ENCODE data around the gene FBXO3.
"Not testable (repeated sequence)": the region's sequence is repeated elsewhere in the genome, so short reads cannot be mapped to it uniquely, and the experiment has no call there.

The FBXO3 gene

DNA sequence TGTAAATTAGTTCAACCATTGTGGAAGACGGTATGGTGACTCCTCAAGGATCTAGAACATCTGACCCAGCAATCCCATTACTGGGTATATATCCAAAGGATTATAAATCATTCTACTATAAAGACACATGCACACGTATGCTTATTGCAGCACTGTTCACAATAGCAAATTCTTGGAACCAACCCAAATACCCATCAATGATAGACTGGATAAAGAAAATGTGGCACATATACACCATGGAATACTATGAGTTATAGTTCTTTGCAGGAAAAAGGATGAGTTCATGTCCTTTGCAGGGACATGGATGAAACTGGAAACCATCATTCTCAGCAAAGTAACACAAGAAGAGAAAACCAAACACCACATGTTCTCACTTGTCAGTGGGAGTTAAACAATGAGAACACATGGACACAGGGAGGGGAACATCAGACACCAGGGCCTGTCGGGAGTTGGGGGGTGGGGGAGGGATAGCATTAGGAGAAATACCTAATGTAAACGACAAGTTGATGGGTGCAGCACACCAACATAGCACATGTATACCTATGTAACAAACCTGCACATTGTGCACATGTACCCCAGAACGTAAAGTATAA lies 45.2 kb downstream of the FBXO3 start:
- DNase-seq (ENCODE audit: low read depth), result not testable (repeated sequence)

DNA sequence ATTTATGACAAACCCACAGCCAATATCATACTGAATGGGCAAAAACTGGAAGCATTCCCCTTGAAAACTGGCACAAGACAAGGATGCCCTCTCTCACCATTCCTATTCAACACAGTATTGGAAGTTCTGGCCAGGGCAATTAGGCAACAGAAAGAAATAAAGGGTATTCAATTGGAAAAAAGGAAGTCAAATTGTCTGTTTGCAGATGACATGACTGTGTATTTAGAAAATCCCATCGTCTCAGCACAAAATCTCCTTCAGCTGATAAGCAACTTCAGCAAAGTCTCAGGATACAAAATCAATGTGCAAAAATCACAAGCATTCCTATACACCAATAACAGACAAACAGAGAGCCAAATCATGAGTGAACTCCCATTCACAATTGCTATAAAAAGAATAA lies 46.8 kb downstream of the FBXO3 start:
- not testable (repeated sequence) for DNase-seq (ENCODE audit: low read depth)

DNA sequence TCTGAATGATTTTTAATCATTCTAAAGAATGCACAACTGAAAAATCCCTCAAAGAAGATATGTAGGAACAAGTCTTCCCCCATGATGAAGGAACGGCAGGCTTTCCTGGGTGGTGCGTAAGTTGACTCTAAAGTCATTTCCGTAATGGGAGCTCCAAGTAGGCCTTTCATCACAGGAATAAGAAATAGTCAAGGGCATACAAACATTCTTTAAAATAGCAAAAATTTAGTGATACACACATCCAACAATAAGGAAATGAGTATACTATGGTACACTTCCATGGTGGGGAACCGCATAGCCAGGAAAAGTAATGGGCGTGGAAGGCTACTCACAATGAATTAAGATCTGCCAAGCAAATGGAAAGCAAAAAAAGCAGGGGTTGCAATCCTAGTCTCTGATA lies 48.8 kb downstream of the FBXO3 start:
- no peak for DNase-seq (ENCODE audit: low read depth)

DNA sequence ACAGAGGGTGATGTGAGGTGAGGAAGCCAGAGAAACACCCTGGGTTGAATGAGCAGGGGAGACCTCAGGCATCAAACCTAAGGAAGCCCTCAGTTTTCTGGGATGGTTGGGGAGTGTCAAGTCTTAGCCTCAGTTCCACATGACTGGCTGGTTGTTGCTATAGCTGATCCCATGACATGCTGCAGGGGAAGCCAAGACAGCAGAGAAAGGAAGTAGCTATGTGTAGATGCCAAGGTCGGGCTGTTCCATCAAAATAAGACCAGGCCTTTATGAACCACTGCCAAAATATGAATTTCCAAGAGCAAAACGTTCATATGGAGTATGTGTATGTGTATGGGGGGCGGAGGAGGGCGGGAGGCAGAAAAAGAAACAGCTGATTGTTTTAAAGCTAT lies 49.7 kb downstream of the FBXO3 start:
- no peak for DNase-seq (ENCODE audit: low read depth)

DNA sequence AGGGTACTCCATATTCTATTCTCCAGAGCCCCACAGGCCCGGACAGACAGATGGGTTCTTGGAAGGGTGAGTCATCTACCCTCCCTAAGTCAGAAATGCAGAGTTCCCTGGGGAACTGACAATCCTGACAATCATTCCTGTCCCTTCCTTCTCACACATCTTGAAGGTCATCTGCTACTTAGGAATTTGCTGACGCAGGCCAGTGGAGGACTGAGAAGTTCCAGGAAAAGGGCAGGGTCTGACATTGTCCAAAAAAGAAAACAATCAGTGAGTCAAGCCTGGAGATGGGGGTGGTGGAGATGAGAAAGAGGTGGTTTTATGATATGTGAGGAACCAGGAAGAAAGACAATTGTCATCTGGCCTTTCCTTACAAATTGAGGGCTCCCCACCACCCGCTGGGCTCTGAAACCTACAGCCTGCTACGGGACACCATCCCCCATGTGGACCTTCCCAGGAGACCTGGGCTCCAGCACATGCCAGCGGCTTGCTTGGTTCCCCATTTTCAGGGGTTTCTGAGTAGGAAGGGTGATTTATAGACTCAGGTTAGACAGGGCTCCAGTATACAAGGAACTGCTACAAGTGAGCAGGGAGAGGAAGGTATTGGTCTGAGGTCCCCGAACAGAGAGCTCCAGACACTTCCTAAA lies 51.0 kb downstream of the FBXO3 start:
- peak; percentile 91 for DNase-seq (ENCODE audit: low read depth)

DNA sequence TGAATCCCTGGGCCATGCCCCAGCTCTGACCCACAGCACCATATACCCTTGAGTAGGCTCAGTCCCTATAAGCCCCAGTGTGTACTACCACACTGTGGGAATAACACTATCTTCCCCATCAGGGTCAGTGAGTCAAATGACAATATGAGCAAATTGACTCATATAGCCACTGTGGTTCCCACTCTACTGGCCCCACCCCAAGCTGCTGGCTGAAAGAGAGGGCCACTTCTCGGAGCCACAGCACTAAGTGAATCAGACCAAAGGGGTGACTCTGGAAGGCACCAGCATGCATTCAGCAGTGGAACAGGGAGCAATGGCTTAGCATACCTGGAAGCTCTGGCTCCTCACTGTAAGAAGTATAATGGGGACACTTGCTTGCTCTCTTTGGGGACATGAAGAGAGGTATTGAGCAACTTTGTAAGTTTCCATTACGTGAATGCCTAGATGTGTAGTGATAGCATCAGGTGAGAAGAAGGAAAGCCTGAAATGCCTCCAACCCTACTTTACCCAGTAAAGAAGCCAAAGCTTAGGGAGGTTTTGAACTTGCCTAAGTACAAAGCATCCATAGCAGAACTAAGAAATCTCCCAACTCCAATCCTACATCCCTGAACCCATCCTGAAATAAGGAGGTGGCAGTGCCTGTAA lies 51.6 kb downstream of the FBXO3 start:
- no peak for DNase-seq (ENCODE audit: low read depth)

DNA sequence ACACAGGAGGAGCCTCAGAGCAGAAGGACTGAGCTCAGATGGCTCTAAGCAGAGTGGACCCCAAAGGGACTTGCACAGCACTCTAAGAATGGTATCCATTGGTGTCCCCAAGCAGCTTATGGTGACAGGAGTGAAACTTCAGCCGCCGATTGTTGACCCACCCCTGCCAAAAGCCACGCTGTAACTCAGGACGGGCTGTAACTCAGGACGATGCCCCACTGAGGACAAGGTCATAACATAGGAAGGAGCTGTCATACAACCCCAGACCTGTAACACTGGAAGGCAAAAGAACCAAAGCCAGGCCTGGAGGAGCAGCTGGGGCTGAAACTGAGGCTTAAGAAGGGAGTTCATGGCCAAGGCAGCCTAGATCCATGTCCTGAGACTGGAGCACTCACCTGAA lies 52.3 kb downstream of the FBXO3 start:
- DNase-seq (ENCODE audit: low read depth), result no peak

DNA sequence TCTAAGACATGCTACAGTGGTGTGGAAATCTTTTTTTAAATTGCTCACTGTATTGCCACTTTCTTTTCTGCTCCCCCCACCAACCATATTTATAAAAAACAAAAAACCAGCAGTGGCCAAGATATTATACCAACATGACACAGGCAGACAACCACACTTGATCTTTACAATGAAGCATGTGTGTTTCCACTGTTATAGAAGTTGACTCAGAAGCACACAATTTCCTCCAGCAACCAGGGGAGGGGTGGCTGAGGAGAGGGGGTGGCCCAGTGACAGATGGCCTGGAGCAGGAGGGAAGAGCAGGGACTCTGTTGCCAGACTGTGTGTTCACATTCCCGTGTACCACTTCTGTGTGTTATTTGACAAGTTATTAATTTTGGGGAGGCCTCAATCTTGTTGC lies 52.9 kb downstream of the FBXO3 start:
- no peak for DNase-seq (ENCODE audit: low read depth)

DNA sequence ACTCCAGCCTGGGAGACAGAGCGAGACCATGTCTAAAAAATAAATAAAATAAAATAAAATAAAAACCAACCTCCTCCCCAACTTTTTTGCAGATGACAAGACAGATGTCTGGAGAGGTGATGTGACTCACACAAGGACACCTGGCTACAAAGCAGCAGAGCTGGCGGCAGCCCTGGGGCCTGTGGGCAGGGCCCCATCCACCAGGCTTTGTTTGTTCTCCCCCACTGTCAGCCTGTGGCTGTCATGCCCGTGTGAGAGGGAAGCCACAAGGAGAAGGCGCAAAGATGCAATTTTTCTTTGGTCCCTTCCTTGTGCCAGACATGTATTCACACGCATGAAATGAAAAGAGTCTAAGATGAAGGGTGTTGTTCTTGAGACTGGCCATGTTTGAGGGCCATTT lies 54.7 kb downstream of the FBXO3 start:
- DNase-seq (ENCODE audit: low read depth), result no peak

DNA sequence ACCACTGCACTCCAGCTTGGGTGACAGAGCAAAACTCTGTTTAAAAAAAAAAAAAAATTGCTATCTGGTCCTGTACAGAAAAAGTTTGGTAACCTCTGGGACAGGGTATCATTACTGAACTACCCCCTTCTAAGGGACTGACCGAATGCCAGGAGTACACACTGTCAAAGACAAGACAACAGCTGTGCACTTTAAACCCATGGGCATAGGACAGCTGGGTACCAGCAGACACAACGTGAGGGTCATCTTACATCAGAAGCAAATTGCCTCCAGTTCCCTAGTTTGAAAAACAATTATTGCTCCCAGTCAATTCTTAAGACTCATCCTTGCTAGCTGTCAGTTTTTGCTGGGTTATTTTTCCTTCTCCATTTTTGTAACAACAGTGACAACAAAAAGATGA lies 55.9 kb downstream of the FBXO3 start:
- no peak for DNase-seq (ENCODE audit: low read depth)

DNA sequence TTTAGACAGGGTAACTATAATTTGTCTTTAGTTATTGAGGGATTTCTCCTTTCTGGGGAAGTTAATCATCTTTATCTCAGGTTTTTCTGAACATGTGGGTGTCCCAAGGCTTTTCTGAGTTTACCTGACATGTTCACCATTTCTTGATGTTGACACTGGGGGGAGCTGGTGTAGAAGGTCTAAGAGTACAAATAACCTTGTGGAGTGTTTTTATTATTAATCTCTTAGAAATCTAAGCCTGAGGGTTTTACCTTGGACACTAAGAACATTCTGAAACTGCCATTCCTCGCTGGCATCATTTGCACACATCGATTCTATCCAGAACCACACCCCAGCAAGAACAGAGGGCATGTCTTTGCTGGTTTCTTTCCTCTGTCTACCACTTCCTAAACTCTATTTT lies 58.1 kb downstream of the FBXO3 start:
- no peak for DNase-seq (ENCODE audit: low read depth)

DNA sequence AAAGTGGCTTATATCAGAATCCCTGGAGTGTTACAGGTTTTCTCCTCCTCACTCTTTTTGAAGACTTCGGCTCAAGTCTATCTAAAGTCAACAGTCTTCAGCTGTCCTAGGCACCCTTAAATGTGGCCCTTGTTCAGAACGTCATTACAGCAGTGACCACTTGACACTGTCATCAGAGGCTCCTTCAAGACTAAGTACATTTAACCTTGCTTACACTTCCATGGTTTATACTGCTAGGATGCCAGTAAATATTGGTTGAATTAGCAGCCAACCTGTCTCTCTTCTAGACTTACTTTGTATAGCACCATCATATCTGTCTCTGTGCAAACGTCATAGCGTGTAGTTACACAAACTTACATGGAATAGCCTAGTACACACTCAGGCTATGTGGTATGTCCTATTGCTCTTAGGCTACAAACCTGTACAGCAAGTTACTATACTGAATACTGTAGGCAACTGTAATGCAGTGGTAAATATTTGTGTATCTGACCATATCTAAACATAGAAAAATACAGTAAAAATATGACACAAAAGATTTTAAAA lies 60.4 kb downstream of the FBXO3 start:
- DNase-seq (ENCODE audit: low read depth), result no peak

DNA sequence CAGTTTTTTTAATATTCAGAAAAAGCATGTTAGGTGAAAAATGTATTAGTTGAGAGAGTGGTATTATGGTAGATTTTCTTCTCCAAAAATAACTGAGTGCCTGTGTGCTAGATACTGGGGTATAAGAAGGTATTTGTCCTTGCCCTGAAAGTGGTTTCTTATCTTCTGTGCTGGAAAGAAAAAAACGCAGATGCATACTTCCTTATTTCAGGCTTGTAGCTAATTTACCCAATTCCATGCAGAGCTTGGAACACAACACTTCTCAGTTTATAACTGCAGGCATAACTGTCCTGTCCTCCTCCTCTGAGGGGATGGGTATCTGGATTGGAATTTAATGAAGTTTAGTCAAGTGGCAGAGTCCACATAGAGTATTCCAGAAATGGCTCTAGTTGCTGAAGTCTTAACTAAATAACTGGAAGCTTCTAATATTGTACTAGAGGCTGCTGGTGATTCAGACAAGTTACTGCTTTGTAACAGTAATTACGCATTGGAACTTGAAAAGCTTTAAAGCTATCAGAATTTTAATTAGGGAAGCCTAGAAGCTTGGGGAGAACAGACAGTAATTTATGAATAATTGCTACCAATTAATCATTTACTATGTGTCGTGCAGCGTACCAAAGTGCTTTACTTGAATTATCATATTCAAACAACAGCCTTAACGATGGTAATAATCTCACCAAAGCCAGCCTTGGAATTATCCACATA lies 61.0 kb downstream of the FBXO3 start:
- no peak for DNase-seq (ENCODE audit: low read depth)

DNA sequence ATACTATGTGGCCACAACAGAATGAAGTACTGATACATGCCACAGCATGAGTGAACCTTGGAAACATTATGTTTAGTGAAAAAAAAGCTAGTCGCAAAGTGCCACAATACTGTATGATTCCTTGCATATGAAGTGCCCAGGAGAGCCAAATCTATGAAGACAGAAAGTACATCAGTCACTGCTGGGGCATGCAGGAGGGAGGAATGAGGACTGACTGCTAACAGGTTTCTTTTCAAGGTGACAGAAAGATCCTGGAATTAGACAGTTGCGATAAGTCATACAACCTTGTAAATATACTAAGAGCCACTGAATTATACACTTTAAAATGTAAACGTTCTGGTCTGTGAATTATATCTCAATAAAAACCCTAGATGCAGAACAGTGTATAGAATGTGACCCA lies 61.9 kb downstream of the FBXO3 start:
- no peak for DNase-seq (ENCODE audit: low read depth)

DNA sequence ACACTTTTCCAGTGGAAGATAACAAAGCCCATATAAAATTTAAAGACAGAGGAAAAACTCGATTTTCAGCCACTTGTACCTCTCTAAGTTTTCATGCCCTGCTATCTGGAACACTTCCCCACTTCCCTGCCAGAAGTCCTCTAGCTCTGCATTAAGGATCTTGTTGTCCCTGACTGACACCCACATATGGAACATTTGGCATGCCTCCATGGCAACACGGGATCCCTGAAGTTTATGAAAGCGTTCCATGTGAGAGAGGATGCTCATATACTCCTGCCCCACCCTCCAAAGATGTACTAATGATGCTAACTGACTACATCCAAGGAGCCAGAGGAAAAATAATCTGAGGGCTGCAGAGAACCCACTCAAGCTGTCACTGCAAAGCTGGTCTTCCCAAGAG lies 64.9 kb downstream of the FBXO3 start:
- no peak for DNase-seq (ENCODE audit: low read depth)

DNA sequence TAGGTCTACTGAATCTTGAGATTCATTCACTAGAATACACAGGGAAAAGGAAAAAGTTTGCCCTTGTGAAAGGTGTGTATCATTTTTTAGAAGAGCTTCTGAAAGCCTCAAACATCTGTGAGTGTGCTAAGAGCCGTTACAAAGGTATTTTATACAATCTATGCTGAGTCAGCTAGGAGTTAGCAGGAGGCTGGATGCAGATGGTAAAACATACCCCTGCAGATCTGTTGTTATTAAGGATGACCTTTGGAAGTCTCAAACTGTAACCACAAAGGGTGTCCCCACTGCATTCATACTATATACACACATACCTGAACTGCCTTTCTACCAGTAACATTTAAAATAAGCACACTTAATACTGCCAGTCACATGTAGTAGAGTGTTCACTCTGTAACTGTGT lies 65.3 kb downstream of the FBXO3 start:
- no peak for DNase-seq (ENCODE audit: low read depth)

DNA sequence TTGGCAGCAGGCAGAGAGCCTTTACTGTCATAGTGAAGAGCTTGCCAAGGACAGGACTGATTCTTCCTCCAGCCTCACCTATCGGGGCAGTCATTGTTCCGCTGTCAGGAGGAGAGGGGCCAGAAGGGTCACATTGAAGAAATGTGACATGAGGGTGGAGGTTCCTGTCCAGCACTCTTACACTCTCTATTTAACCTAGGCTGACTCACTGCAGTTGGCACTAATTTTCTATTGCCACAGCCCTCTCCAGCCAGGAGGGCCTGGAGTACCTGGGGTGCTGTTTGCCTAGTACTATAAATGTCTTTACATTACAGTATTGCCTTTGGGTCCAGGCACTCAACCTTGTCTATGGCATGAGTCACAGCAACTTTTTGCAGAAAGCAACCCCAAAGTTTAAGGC lies 66.5 kb downstream of the FBXO3 start:
- DNase-seq (ENCODE audit: low read depth), result not testable (repeated sequence)

DNA sequence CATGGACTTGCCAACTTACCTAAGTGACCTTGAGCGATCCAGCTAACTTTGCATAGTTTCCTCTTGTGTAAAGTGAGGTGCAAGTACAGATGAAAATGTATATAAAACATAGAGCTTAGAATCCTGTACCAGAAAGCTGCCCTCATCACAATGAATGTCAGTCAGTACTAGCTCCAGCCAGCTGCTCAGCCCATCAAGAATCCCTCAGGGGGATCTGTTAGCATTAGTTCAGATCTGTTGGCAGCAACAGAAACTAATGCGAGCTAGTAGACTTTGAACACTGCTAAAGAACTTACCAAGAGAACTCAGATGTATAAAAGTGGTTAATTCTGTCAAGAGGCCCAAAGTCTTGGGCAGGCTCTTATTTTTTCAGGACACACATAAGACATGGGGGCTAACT lies 67.4 kb downstream of the FBXO3 start:
- DNase-seq (ENCODE audit: low read depth), result no peak

DNA sequence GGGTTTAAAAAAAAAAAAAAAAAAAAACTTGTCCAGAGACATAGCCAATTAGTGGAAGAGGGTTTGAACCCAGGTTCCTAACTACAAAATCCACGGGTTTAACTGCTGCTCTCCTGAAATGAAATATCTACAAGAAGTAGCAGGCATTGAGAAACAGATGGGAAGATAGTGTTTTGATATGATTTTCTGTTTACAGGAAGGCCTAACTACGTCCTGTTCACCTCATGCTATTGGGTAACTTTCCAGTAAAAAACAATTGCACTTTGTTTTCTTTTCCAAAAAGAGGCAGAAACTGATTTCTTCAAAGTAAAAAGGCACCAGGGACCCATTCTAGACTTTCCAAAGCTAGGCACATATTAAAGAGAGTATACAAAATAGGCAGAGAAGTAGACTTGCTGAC lies 67.8 kb downstream of the FBXO3 start:
- no peak for DNase-seq (ENCODE audit: low read depth)

DNA sequence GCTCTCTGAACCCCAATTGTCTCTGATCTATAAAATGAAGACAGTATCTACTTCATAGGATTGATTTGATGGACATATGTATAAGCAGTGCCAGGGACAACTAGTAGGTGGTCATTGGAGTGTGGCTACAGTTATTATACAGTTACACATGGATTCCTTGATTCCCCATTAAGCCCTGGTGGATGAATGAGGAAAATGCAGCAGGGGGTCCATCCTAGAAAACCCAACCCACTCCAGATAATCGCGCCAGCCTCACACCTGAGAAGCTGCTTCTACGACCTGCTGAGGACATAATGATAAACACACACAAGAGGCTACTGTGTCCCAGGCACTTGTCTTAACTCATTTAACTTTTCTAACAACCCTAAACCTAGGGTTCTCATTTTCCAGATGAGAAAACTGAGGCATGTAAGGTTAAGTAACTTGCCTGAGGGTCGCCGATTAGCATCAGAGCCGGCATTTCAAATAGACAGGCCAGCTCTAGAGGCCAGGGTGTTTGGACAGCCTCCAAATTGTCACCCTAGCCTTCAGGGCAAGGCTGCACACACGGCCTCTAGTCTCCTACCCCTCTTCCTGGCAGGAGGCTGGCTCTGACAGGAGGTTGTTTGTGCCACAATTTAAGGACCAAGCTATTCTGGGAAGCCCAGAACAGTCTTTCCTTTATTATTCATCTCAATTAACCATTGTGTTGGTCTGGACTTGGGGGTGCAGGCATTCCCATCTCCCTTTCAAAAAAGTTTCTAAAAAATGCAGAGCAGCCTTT lies 69.9 kb downstream of the FBXO3 start:
- DNase-seq (ENCODE audit: low read depth), result no peak

DNA sequence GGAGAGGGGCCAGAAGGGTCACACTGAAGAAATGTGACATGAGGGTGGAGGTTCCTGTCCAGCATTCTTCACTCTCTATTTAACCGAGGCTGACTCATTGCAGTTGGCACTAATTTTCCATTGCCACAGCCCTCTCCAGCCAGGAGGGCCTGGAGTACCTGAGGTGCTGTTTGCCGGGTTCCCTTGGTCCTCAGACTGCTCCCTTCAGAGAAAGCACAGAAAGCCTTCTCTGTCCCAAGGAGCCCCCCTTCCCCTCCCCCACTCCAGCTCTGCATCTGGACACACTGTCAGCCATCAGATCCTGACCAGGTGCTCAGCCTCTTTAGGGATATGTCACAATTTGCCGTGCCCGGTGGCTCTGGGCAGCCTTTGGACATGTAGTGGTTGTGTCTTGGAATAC lies 70.5 kb downstream of the FBXO3 start:
- DNase-seq (ENCODE audit: low read depth), result no peak

DNA sequence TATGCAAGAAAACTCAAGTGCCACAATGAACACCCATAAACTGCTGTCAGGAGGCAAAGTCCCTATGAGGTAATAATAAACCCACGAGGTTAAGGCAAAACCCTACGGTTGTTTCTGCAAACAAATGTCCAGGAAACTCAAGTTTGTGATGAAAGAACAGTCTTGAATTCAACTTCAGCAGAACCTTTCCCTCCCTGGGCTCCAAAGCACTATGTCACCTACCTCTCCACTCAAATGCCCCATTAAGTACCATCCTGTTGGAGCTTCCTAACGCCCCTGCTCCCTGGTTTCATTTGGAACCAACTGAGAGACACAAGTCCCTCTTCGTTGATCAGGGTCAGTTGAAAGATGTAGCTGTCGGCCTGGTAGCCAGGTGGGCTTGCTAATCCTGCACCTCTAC lies 71.1 kb downstream of the FBXO3 start:
- no peak for DNase-seq (ENCODE audit: low read depth)

Data from HS-5 (cell line).